Inflammatory macrophage (primary cell): Measurements from ENCODE around the gene SLC30A7.

ENCODE experiments used
- DNase-seq, 2 donors: peaks; one replicate each; pipeline ENCODE4 v3.0.0-alpha.2; 2020 to 2022

SLC30A7 gene

GRCh38 chr1:101029184-101029583, 133.3 kb downstream of the SLC30A7 start:
- no peak for DNase-seq

DNA sequence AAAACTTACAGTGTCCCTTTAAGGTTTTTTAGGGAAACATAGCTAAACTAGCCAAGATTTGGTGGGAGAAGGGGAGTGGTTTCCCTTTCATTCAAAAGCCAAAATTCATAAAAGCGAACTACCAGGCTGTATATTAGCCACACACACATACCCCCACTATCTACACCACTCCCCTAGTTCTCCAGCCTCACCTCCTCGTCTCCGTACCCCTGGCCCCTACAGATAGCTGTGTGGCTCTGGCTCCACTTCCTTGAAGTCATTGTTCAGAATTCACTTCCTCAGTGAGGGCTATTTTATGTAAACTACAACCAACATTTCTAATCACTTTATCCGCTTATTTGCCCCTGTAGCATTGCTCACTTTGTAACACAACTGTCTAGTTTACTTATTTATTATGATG, 135.0 kb downstream of the SLC30A7 start:
- DNase-seq, result no peak
